ENCODE data around the gene MLPH. TPM values are rescaled to one million over a fixed set of nuclear protein-coding genes. Genes with fewer than 3 reads are reported as not detected.

The MLPH gene
- total RNA-seq, 4 donors from 2014 or later: 59.7 to 889 (median 182) TPM

DNA sequence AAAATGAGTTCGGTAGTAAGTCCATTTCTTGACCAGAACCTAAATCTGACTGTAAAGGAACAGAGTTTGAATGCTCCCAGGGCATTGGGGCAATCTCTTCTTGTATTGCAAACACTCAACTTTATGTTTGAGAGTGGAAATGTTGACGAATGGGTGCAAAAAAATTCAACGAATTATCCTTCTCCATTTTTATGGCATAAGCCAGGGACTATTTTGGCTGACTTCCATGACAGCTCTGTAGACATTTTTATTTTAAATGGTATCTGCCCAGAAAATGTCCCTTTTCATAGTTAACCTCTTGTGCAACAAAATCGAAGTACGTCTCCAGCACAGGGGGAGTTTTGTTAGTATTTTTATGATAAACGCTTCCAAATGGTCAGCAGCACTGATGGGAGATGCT, 3.7 kb downstream of the MLPH start:
- Histone ChIP-seq H3K4me1 (peaks cover 8 to 30% (median 27%) of the 10 kb centered on the region in 4 donors), H3K9me3 (peaks cover 5 to 12% of the 10 kb centered on the region in 2 donors), H3K27me3 (peaks cover 21% of the 10 kb centered on the region), H3K27ac (peak overlapping the region; percentile 57 to 82 (median 77)), H3K4me3 (no peak overlapping the region), H3K36me3 (no peaks in the 10 kb centered on the region)
- WGBS, 2 donors (ENCODE audit: low coverage in 1 of 2): 80 to 86% methylated on average over 6 of the region's 6 CpGs
- intact Hi-C loops (cut with DNase I; ENCODE audit: low total_unique reads) (no loop called here), in situ Hi-C loops (cut with MboI; ENCODE audit: low pct_ligation_motif_present in 1 of 4, low pct_unique_long_range_greater_than_20kb in 1 of 4, low sequenced_read_pairs in 3 of 4) (no loop called here)
- DNase-seq: no peak
- TF ChIP-seq POLR2A (IDR thresholded peaks at IDR 0.05): no peak
- TF ChIP-seq CTCF (IDR thresholded peaks at IDR 0.05): no peak
- no peak for TF ChIP-seq EP300 (IDR thresholded peaks at IDR 0.05; ENCODE audit: low read depth)
- no peak for TF ChIP-seq POLR2AphosphoS5 (IDR thresholded peaks at IDR 0.05)

- TF ChIP-seq CTCF (IDR thresholded peaks at IDR 0.05): no peak
- TF ChIP-seq EP300 (IDR thresholded peaks at IDR 0.05; ENCODE audit: low read depth): no peak
- TF ChIP-seq POLR2A (IDR thresholded peaks at IDR 0.05): no peak
- no peak for TF ChIP-seq POLR2AphosphoS5 (IDR thresholded peaks at IDR 0.05)
- Histone ChIP-seq H3K36me3 (no peaks in the 10 kb centered on the region), H3K27ac (no peak overlapping the region), H3K4me3 (no peak overlapping the region), H3K9me3 (peaks cover 5 to 12% of the 10 kb centered on the region in 2 donors), H3K4me1 (peaks cover 6 to 24% (median 22%) of the 10 kb centered on the region in 4 donors), H3K27me3 (peaks cover 13% of the 10 kb centered on the region)
- DNase-seq: no peak
- in situ Hi-C loops (cut with MboI; ENCODE audit: low pct_ligation_motif_present in 1 of 4, low pct_unique_long_range_greater_than_20kb in 1 of 4, low sequenced_read_pairs in 3 of 4) (no loop called here), intact Hi-C loops (cut with DNase I; ENCODE audit: low total_unique reads) (no loop called here)
- WGBS, 2 donors (ENCODE audit: low coverage in 1 of 2): 88 to 91% methylated on average over 1 to 8 of the region's 8 CpGs
These were observed 4.6 kb downstream of the MLPH start for GRCh38 chr2:237491515-237492118.

- H3K4me1 ChIP-seq: peaks cover 0 to 18% (median 17%) of the 10 kb centered on the region in 4 donors
- TF ChIP-seq CTCF (IDR thresholded peaks at IDR 0.05): no peak
- in situ Hi-C loops (cut with MboI; ENCODE audit: low pct_ligation_motif_present in 1 of 4, low pct_unique_long_range_greater_than_20kb in 1 of 4, low sequenced_read_pairs in 3 of 4): no loop called here
- 73 to 75% methylated on average over 2 to 6 of the region's 6 CpGs for WGBS, 2 donors (ENCODE audit: low coverage in 1 of 2)
- DNase-seq: no peak
- H3K9me3 ChIP-seq: peaks cover 5 to 12% of the 10 kb centered on the region in 2 donors
- H3K27me3 ChIP-seq: peaks cover 6% of the 10 kb centered on the region
- intact Hi-C loops (cut with DNase I; ENCODE audit: low total_unique reads): no loop called here
- H3K27ac ChIP-seq: no peak overlapping the region
- no peaks in the 10 kb centered on the region for H3K36me3 ChIP-seq
- no peak overlapping the region for H3K4me3 ChIP-seq
These were observed 5.3 kb downstream of the MLPH start for GRCh38 chr2:237492137-237492890.

- Histone ChIP-seq H3K4me1 (peaks cover 0 to 11% (median 9%) of the 10 kb centered on the region in 4 donors), H3K27me3 (no peaks in the 10 kb centered on the region), H3K9me3 (peaks cover 5 to 12% of the 10 kb centered on the region in 2 donors), H3K27ac (no peak overlapping the region), H3K4me3 (no peak overlapping the region), H3K36me3 (no peaks in the 10 kb centered on the region)
- in situ Hi-C loops (cut with MboI; ENCODE audit: low pct_ligation_motif_present in 1 of 4, low pct_unique_long_range_greater_than_20kb in 1 of 4, low sequenced_read_pairs in 3 of 4): no loop called here
- intact Hi-C loops (cut with DNase I; ENCODE audit: low total_unique reads): no loop called here
- no peak for DNase-seq
- TF ChIP-seq CTCF (IDR thresholded peaks at IDR 0.05) (no peak), EP300 (IDR thresholded peaks at IDR 0.05; ENCODE audit: low read depth) (no peak), POLR2AphosphoS5 (IDR thresholded peaks at IDR 0.05) (no peak), POLR2A (IDR thresholded peaks at IDR 0.05) (no peak)
- WGBS, 2 donors (ENCODE audit: low coverage in 1 of 2): 78 to 83% methylated on average over 1 to 5 of the region's 5 CpGs
These were observed 7.0 kb downstream of the MLPH start for GRCh38 chr2:237494066-237494465.

All from transverse colon (tissue), 4 donors.